Spleen (tissue), 7 donors: ENCODE results near the gene ZNF638.
"Not testable (repeated sequence)": the region's sequence is repeated elsewhere in the genome, so short reads cannot be mapped to it uniquely, and the experiment has no call there.

Source experiments
- POLR2A ChIP-seq, 3 donors: fragments of 450-650 bp; IDR thresholded peaks; one replicate each; pipeline ENCODE4 v1.5.1; 2017; ENCODE audit warnings: antibody characterized with exemption in 3 of 3, mild to moderate bottlenecking in 1 of 3
- POLR2AphosphoS5 ChIP-seq, 3 donors: sonication (generic); formaldehyde crosslinking; IDR thresholded peaks; one replicate each; pipeline ENCODE4 v1.5.1; 2017; ENCODE audit warnings: antibody characterized with exemption in 3 of 3
- TF ChIP-seq, protein P1 (sequence below), 11 experiments: fragments of 200-600 bp in 7 of 11; fragments of 450-650 bp in 4 of 11; sonication (generic) in 4 of 11; IDR thresholded peaks in 8 of 11; conservative IDR thresholded peaks in 3 of 11; 1 replicate in 7 of 11; 2 replicates in 4 of 11; pipeline versions ENCODE4 v1.4.0 to v1.8.0; 2016 to 2021; ENCODE audit warnings: antibody characterized with exemption in 11 of 11, inconsistent platforms in 4 of 11, mild to moderate bottlenecking in 1 of 11
- donor health status: DM: no; HTN: no; CAD: no; lungs with moderate emphysema.
- donor health status: DM: no; HTN: no; CAD: no.
- donor health status: DM: no; HTN: no; CAD: no.

DNA sequence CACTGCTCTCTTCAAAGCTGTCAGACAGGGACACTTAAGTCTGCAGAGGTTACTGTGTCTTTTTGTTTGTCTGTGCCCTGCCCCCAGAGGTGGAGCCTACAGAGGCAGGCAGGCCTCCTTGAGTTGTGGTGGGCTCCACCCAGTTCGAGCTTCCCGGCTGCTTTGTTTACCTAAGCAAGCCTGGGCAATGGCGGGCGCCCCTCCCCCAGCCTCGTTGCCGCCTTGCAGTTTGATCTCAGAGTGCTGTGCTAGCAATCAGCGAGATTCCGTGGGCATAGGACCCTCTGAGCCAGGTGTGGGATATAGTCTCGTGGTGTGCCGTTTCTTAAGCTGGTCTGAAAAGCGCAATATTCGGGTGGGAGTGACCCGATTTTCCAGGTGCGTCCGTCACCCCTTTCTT is 85.3 kb downstream of the ZNF638 start:
- TF ChIP-seq POLR2A, POLR2AphosphoS5 (IDR thresholded peaks at IDR 0.05): not testable (repeated sequence)
- TF ChIP-seq, protein P1, sequence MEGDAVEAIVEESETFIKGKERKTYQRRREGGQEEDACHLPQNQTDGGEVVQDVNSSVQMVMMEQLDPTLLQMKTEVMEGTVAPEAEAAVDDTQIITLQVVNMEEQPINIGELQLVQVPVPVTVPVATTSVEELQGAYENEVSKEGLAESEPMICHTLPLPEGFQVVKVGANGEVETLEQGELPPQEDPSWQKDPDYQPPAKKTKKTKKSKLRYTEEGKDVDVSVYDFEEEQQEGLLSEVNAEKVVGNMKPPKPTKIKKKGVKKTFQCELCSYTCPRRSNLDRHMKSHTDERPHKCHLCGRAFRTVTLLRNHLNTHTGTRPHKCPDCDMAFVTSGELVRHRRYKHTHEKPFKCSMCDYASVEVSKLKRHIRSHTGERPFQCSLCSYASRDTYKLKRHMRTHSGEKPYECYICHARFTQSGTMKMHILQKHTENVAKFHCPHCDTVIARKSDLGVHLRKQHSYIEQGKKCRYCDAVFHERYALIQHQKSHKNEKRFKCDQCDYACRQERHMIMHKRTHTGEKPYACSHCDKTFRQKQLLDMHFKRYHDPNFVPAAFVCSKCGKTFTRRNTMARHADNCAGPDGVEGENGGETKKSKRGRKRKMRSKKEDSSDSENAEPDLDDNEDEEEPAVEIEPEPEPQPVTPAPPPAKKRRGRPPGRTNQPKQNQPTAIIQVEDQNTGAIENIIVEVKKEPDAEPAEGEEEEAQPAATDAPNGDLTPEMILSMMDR (IDR thresholded peaks at IDR 0.05 in 8 of 11, conservative IDR thresholded peaks at IDR 0.05 in 3 of 11), result not testable (repeated sequence)
